Measurements from ENCODE around the gene TSHZ1. TPM values are rescaled to one million over a fixed set of nuclear protein-coding genes. Genes with fewer than 3 reads are reported as not detected.

TSHZ1 gene
- total and polyA plus RNA-seq, 2 of the 8 experiments (the other 6 are each of a cell fraction or from before 2014, with no cell fraction given) = 0.03 to 0.32 TPM

DNA sequence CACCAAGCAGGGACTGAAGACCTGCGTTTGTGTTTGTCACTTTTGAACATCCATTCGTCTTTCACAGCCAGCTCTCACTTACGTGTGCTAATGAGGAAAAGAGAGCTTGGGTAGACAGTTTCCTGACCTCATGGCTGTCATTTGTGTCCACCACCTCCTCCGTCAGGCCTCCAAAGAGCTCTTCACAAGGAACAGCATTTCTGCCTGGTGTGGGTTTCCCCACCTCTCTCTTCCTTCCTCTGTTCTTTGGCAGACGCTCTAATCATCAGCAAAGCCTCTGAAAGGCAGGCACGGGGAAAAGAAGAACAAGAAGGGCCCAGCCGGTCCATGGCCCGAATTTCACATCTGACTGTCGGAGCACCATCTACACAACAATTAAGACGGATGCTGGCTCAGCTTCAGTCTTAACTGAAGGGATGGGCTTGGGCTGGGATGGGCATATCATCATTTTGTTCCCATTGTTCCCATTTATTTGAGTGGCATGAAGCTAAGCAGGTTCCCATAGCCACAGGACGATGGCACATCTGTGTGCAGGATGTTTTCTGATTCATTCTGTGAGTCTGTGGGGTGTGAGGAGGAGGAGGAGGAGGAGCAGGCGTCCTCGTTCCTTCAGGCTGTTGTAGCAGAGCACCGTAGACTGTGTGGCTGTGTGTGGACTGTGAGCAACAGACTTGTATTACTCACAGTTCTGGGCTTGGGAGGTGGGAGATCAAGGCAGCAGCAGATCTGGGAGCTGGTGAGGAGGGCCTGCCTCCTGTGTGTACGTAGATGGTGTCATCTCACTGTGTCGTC, 66.4 kb downstream of the TSHZ1 start (continued):
- TF ChIP-seq YY1 (IDR thresholded peaks at IDR 0.05; ENCODE audit: low read depth, low read length) (no peak), HDAC6 (IDR thresholded peaks at IDR 0.05; ENCODE audit: low read depth, low read length) (no peak), CTCF (IDR thresholded peaks at IDR 0.05; ENCODE audit: control extremely low read depth in 1 of 3, insufficient read depth in 1 of 3, low read depth in 1 of 3, low read length in 3 of 3) (no peak), ATF2 (IDR thresholded peaks at IDR 0.05; ENCODE audit: low read length) (no peak)
